GM04503 (cell line): ENCODE results near the gene SHROOM3.

Experiments
- DNase-seq: peaks from one replicate; pipeline ENCODE4 v3.0.0-alpha.2; 2012; ENCODE audit warnings: low read depth

Gene SHROOM3

DNA sequence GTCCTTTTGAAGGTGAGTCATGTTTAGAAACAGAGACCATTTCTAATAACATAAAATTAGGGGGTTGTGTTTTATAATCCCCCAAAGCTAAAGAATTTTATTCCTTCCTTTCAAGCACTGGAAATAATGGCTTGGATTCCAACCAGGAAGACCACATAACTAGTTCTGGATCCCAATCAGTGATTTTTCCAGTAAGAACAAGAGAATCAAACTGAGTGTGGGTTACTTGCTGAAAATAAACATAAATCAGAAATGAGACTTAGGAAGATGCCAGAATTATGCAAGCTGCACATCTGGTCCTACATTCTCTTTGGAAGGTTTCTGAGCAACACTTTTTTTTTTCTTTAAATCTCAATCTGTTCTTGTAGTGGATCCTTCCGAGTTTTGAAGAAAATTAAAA, 386.6 kb downstream of the SHROOM3 start:
- DNase-seq, result peak; percentile 85

DNA sequence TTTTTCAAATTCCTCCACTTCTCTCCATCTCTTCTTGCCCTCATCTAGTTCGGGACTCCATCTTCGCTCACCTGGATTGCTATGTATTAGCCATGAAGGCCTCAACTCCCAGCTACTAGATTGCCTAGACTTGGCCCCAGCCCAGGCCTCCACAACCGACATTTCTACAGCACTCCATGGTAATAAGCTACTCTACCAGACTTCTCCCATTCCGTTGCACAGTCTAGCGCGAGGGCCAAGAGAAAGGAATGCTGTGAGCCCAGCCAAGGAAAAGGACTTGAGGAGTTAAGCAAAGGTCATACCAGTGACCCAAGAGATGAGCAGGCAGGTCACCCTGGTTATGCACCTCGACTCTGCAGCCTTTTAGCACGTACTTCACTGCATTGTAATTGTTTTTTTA, 387.3 kb downstream of the SHROOM3 start:
- DNase-seq, result no peak

DNA sequence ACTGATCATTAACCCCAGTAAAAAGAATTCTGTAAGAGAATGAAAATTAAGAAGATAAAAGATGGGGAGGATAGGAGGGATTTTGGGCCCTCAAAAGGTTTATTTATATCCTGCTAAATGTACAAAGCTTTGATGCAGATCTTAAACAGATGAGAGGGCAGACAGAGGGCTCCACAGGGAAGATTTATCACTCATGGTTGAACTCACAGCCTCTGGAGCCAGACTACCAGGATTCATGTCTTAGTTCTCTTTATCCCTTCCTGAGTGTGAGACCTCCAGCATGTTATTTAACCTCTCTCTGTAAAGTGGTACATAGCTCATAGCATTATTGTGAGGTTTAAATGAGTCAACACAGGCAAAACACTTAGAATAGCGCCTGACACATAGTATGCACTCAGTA, 388.5 kb downstream of the SHROOM3 start:
- no peak for DNase-seq

DNA sequence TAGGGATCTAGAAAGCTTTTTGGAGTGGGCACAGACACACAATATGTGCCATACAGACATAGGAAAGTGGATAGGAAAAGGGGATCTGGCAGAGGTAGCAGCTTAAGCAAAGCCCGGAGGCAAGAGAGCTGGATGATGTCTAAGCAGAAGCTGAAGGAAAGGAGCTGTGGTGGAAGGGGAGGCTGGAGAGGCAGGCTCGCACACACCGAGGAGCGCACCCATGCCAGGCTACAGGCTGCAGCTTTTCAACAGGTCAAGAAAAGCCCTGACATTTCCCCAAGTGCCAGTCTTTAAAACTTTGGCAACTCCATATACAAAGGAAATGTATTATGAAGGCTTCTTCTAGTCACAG, 395.6 kb downstream of the SHROOM3 start:
- no peak for DNase-seq

DNA sequence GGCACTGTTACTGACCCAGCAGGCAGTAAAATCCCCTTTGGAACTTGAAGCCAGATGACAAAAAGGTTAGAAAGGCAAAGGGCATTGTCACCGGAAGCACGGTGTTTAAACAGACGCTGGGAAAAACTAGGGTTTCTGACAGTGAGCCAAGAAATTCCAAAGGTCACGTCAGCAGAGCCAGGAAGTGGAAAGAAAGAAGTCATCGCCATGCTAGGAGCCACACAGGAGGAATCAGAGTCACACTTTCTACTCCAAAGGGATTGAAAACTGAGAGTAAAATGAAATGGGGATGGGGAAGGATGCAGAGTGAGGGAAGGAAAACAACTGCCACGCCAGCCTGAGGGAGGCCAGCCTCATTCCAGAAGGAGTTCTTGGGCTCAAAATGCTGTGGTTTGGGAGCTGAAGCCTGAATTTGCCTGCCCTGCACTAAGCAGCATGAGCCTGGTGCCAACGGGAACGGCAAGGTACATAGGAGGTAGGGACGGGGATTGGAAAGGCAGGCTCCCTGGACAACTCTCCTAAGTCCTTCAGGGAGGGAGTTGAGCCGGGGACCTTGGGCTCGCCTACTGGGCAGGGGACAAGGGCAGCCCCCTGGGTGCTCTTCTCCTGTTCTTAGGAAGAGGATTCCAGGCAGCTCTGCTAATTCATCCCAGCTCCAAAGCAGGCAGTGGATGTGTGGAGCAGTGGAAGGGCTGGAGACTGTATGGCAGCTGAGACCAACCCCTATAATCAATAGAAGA, 396.1 kb downstream of the SHROOM3 start:
- peak; percentile 74 for DNase-seq

DNA sequence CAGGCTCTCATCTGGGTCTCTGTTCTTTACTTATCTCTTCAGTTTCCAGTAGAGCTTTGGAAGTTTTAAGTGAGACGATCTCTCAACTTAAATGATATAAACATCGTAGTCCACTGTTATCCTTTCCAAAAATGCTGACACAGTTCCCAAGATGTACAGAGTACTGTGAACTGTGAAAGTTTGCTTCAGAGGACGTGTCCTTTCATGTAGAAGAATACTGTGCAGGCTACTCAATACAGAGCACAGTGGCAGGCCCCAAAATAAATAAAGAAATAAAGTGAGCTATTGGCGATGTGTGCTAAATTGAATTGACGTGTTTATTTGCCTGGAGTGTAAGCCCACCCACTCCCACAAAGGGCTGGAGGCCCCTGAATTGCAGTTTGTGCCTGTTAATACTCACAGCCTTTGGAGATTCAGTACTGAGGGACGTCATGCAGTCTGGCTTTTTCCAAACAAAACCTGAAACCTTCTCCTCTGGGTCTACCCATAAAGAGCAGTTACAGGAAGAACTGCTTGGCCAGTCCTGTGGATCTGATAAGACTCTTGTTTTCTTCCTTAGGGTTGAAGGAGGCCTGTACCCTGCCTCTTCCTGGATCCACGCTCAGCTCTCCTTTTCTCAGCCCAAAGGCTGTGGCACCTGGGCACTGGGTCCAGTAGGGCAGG, 396.8 kb downstream of the SHROOM3 start:
- no peak for DNase-seq
